IPS-11a (cell line): Measurements from ENCODE around the gene SOS2.
A peak's percentile ranks its signal among the peaks of the same experiment; 100 is the strongest.

Experiments
- H3K4me3 ChIP-seq: one replicate; pipeline ENCODE4 v1.5.1; 2013; ENCODE audit warnings: low read depth, low read length, control low read depth

Gene SOS2

GRCh38 chr14:50116966-50117365 is 114.4 kb downstream of the SOS2 start:
- H3K4me3 ChIP-seq = no peak overlapping the region

- H3K4me3 ChIP-seq = peak within 1 kb of the TSS; percentile 99
Measured at GRCh38 chr14:50116181-50116956, 115.0 kb downstream of the SOS2 start, which contains the start of gene VCPKMT. Gene VCPKMT, minus strand, starts transcription at chr14:50116572. Its CDS starts 20 bp downstream, at chr14:50116552.

- no peak overlapping the region for H3K4me3 ChIP-seq
Measured at GRCh38 chr14:50113381-50114035, 117.9 kb downstream of the SOS2 start.

GRCh38 chr14:50110323-50111037 is 120.9 kb downstream of the SOS2 start:
- H3K4me3 ChIP-seq = no peak overlapping the region

- no peak overlapping the region for H3K4me3 ChIP-seq
Measured at GRCh38 chr14:50109342-50109741, 122.0 kb downstream of the SOS2 start.

GRCh38 chr14:50107850-50108249 is 123.5 kb downstream of the SOS2 start:
- no peak overlapping the region for H3K4me3 ChIP-seq

- no peak overlapping the region for H3K4me3 ChIP-seq
Measured at GRCh38 chr14:50106178-50106577, 125.2 kb downstream of the SOS2 start.

GRCh38 chr14:50103558-50103957 is 127.8 kb downstream of the SOS2 start:
- H3K4me3 ChIP-seq = no peak overlapping the region

GRCh38 chr14:50101417-50101816 is 130.0 kb downstream of the SOS2 start:
- no peak overlapping the region for H3K4me3 ChIP-seq

- no peak overlapping the region for H3K4me3 ChIP-seq
Measured at GRCh38 chr14:50100805-50101204, 130.6 kb downstream of the SOS2 start.

- no peak overlapping the region for H3K4me3 ChIP-seq
Measured at GRCh38 chr14:50099335-50099734, 132.0 kb downstream of the SOS2 start.

GRCh38 chr14:50095895-50096294 is 135.5 kb downstream of the SOS2 start:
- H3K4me3 ChIP-seq = no peak overlapping the region

GRCh38 chr14:50094056-50094755 is 137.2 kb downstream of the SOS2 start:
- no peak overlapping the region for H3K4me3 ChIP-seq

GRCh38 chr14:50093496-50093895 is 137.9 kb downstream of the SOS2 start:
- no peak overlapping the region for H3K4me3 ChIP-seq

- H3K4me3 ChIP-seq = no peak overlapping the region
Measured at GRCh38 chr14:50092006-50092555, 139.3 kb downstream of the SOS2 start.

GRCh38 chr14:50091240-50091913 is 140.0 kb downstream of the SOS2 start:
- no peak overlapping the region for H3K4me3 ChIP-seq

GRCh38 chr14:50089208-50089607 is 142.2 kb downstream of the SOS2 start:
- no peak overlapping the region for H3K4me3 ChIP-seq

- no peak overlapping the region for H3K4me3 ChIP-seq
Measured at GRCh38 chr14:50088731-50089130, 142.6 kb downstream of the SOS2 start.

- no peak overlapping the region for H3K4me3 ChIP-seq
Measured at GRCh38 chr14:50088117-50088515, 143.3 kb downstream of the SOS2 start.
